ENCODE measurements around the gene DOC2B.
"Not testable (repeated sequence)": the region's sequence is repeated elsewhere in the genome, so short reads cannot be mapped to it uniquely, and the experiment has no call there.

DOC2B gene

GRCh38 chr17:181245-182049 is at the start of gene DOC2B:
TSS of gene DOC2B (minus strand) at chr17:181650. CDS start at chr17:181479, 171 bp downstream.
- DNase-seq (ENCODE audit: low spot score), result no peak

- no peak for DNase-seq (ENCODE audit: low spot score)
Measured at GRCh38 chr17:230395-230770, 48.9 kb upstream of the DOC2B start.

GRCh38 chr17:229709-230394 is 48.4 kb upstream of the DOC2B start:
- no peak for DNase-seq (ENCODE audit: low spot score)

GRCh38 chr17:228951-229708 is 47.7 kb upstream of the DOC2B start:
- DNase-seq (ENCODE audit: low spot score), result no peak

GRCh38 chr17:227946-228615 is 46.6 kb upstream of the DOC2B start:
- DNase-seq (ENCODE audit: low spot score), result no peak

GRCh38 chr17:227078-227945 is 45.9 kb upstream of the DOC2B start:
- no peak for DNase-seq (ENCODE audit: low spot score)

- DNase-seq (ENCODE audit: low spot score), result no peak
Measured at GRCh38 chr17:226108-227077, 44.9 kb upstream of the DOC2B start.

GRCh38 chr17:225551-225950 is 44.1 kb upstream of the DOC2B start:
- DNase-seq (ENCODE audit: low spot score), result no peak

GRCh38 chr17:224576-224975 is 43.1 kb upstream of the DOC2B start:
- not testable (repeated sequence) for DNase-seq (ENCODE audit: low spot score)

GRCh38 chr17:223723-224471 is 42.4 kb upstream of the DOC2B start:
- no peak for DNase-seq (ENCODE audit: low spot score)

- no peak for DNase-seq (ENCODE audit: low spot score)
Measured at GRCh38 chr17:222172-222571, 40.7 kb upstream of the DOC2B start.

GRCh38 chr17:219696-220095 is 38.2 kb upstream of the DOC2B start:
- no peak for DNase-seq (ENCODE audit: low spot score)

GRCh38 chr17:218432-219110 is 37.1 kb upstream of the DOC2B start:
- DNase-seq (ENCODE audit: low spot score), result no peak

GRCh38 chr17:216625-217024 is 35.2 kb upstream of the DOC2B start:
- DNase-seq (ENCODE audit: low spot score), result no peak

GRCh38 chr17:215563-216478 is 34.4 kb upstream of the DOC2B start:
- not testable (repeated sequence) for DNase-seq (ENCODE audit: low spot score)

- no peak for DNase-seq (ENCODE audit: low spot score)
Measured at GRCh38 chr17:214881-215331, 33.5 kb upstream of the DOC2B start.

- DNase-seq (ENCODE audit: low spot score), result no peak
Measured at GRCh38 chr17:213286-214105, 32.0 kb upstream of the DOC2B start.
